Mesendoderm (in vitro differentiated cells): Measurements from ENCODE around the gene NAA80.
A peak's percentile ranks its signal among the peaks of the same experiment; 100 is the strongest.

Source experiments
- DNase-seq: peaks from one replicate; pipeline ENCODE4 v3.0.0; 2013
- H2AK5ac ChIP-seq: 2 replicates; pipeline ENCODE4 v1.6.1; 2013; ENCODE audit warnings: low read length, inconsistent platforms
- H2BK120ac ChIP-seq: 2 replicates; pipeline ENCODE4 v1.6.1; 2013; ENCODE audit warnings: low read depth, mild to moderate bottlenecking, low read length, moderate library complexity, mixed read lengths
- H2BK15ac ChIP-seq: replicated peaks from 2 replicates; pipeline ENCODE4 v1.6.1; 2013; ENCODE audit warnings: low read depth, mild to moderate bottlenecking, moderate library complexity
- H2BK5ac ChIP-seq: 2 replicates; pipeline ENCODE4 v1.6.1; 2013; ENCODE audit warnings: low read length, inconsistent platforms
- H3K18ac ChIP-seq: 2 replicates; pipeline ENCODE4 v1.6.1; 2013; ENCODE audit warnings: mild to moderate bottlenecking, low read length, mixed read lengths
- H3K23ac ChIP-seq: one replicate; pipeline ENCODE4 v1.6.1; 2013; ENCODE audit warnings: low read length
- H3K27ac ChIP-seq: 2 replicates; pipeline ENCODE4 v1.5.1; 2013; ENCODE audit warnings: low read depth, mild to moderate bottlenecking, inconsistent platforms, low read length, moderate library complexity
- H3K27me3 ChIP-seq: 2 replicates; pipeline ENCODE4 v1.6.1; 2013; ENCODE audit warnings: low read length, control low read depth, mild to moderate bottlenecking, inconsistent platforms; ENCODE audit not compliant: insufficient read depth, poor library complexity
- H3K36me3 ChIP-seq: 2 replicates; pipeline ENCODE4 v1.6.1; 2013; ENCODE audit warnings: low read length, inconsistent platforms; ENCODE audit not compliant: control insufficient read depth, insufficient read depth
- H3K4ac ChIP-seq: one replicate; pipeline ENCODE4 v1.6.1; 2013; ENCODE audit warnings: low read depth, mild to moderate bottlenecking, low read length, moderate library complexity
- H3K4me1 ChIP-seq: 2 replicates; pipeline ENCODE4 v1.6.1; 2013; ENCODE audit warnings: low read depth, low read length, inconsistent platforms; ENCODE audit not compliant: control insufficient read depth
- H3K4me2 ChIP-seq: 2 replicates; pipeline ENCODE4 v1.6.1; 2013; ENCODE audit warnings: low read length
- H3K4me3 ChIP-seq: 2 replicates; pipeline ENCODE4 v1.5.1; 2013; ENCODE audit warnings: mild to moderate bottlenecking, low read length
- H3K56ac ChIP-seq: one replicate; pipeline ENCODE4 v1.6.1; 2013; ENCODE audit warnings: low read length
- H3K79me1 ChIP-seq: 2 replicates; pipeline ENCODE4 v1.6.1; 2013; ENCODE audit warnings: low read length, inconsistent platforms
- H3K79me2 ChIP-seq: 2 replicates; pipeline ENCODE4 v1.6.1; 2013; ENCODE audit warnings: mild to moderate bottlenecking, low read length; ENCODE audit not compliant: control insufficient read depth, insufficient read depth
- H3K9ac ChIP-seq: 2 replicates; pipeline ENCODE4 v1.6.1; 2013; ENCODE audit warnings: low read length, inconsistent platforms
- H4K5ac ChIP-seq: one replicate; pipeline ENCODE4 v1.6.1; 2013; ENCODE audit warnings: low read length
- H4K8ac ChIP-seq: one replicate; pipeline ENCODE4 v1.6.1; 2013; ENCODE audit warnings: low read depth, mild to moderate bottlenecking, control low read depth, low read length, moderate library complexity
- WGBS: extraction: QIAGEN DNeasy Blood & Tissue Kit; methylation state at CpG from one replicate; pipeline ENCODE4 v1.1.7; 2013; ENCODE audit warnings: low lambda C conversion rate, missing lambda C conversion rate; ENCODE audit not compliant: insufficient coverage; ENCODE audit errors: extremely low coverage; 5-methylcytosine and 5-hydroxymethylcytosine counted together

The NAA80 gene

DNA sequence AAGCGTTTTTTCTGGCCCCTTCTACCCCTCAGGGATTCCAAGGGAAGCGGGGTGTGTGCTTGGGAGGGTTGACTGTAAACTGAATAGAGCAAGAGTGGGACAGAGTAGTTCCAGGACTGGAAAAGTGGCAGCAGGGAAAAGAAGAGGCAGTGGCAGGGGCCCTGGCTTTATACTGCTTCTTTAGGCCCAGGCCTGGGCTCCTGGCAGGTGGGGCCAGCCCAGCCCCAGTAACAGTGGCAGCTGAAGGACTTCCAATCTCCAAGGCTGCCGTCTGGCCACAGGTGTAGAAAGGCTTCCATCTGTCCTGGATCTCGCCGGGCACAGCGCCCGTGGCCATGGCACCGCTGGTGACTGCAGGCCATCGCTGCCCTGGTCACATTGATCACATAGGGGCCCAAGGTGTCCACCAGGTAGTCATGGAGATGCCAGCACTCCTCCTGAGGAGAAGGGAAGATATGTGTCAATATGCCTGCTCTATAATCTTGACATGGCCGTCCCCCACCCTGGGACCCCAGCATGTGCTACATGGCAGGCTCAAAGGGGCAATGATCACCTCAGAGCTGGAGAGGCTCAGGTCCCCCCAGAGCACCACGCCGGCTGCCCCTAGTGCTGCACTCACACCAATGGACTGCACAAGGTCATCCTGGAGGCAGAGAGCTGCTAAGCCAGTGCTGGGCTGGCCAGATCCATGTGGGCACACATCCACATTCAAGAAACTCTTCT lies 6.0 kb downstream of the NAA80 start:
- Histone ChIP-seq H4K5ac (no peak overlapping the region), H4K8ac (no peak overlapping the region), H3K23ac (no peak overlapping the region), H3K4me3 (no peak overlapping the region), H2AK5ac (no peak overlapping the region), H3K79me2 (peaks cover 14% of the 10 kb centered on the region), H3K27me3 (no peaks in the 10 kb centered on the region), H2BK120ac (no peak overlapping the region), H3K4ac (no peak overlapping the region), H2BK5ac (no peak overlapping the region), H3K56ac (peak overlapping the region; percentile 90), H3K4me1 (peaks cover 3% of the 10 kb centered on the region), H3K18ac (no peak overlapping the region), H3K27ac (no peak overlapping the region), H3K4me2 (no peak overlapping the region), H3K36me3 (peaks cover 15% of the 10 kb centered on the region), H2BK15ac (no peak overlapping the region), H3K9ac (peak overlapping the region; percentile 68), H3K79me1 (peaks cover 15% of the 10 kb centered on the region)
- DNase-seq: no peak
- no CpG with 5 or more reads among the region's 12 CpGs for WGBS

- Histone ChIP-seq H3K18ac (peak within 1 kb of the TSS; percentile 7), H3K79me2 (peaks cover 14% of the 10 kb centered on the region), H4K8ac (no peak within 1 kb of the TSS), H2BK15ac (no peak within 1 kb of the TSS), H3K4me3 (peak within 1 kb of the TSS; percentile 96), H3K4me2 (peak within 1 kb of the TSS; percentile 79), H3K23ac (no peak within 1 kb of the TSS), H3K4ac (peak within 1 kb of the TSS; percentile 77), H4K5ac (peak within 1 kb of the TSS; percentile 95), H2BK5ac (peak within 1 kb of the TSS; percentile 35), H3K27ac (no peak within 1 kb of the TSS), H3K9ac (peak within 1 kb of the TSS; percentile 98), H3K4me1 (peaks cover 3% of the 10 kb centered on the region), H3K36me3 (peaks cover 15% of the 10 kb centered on the region), H3K79me1 (peaks cover 15% of the 10 kb centered on the region), H2BK120ac (no peak within 1 kb of the TSS), H2AK5ac (peak within 1 kb of the TSS; percentile 27), H3K56ac (peak within 1 kb of the TSS; percentile 95), H3K27me3 (no peaks in the 10 kb centered on the region)
- no CpG with 5 or more reads among the region's 67 CpGs for WGBS
- DNase-seq: peak; percentile 99
These were observed 6.8 kb downstream of the NAA80 start, which contains the start of gene IFRD2 for GRCh38 chr3:50292159-50293078. Gene IFRD2 (minus strand): TSS chr3:50292429. CDS start chr3:50292274, 155 bp downstream.

DNA sequence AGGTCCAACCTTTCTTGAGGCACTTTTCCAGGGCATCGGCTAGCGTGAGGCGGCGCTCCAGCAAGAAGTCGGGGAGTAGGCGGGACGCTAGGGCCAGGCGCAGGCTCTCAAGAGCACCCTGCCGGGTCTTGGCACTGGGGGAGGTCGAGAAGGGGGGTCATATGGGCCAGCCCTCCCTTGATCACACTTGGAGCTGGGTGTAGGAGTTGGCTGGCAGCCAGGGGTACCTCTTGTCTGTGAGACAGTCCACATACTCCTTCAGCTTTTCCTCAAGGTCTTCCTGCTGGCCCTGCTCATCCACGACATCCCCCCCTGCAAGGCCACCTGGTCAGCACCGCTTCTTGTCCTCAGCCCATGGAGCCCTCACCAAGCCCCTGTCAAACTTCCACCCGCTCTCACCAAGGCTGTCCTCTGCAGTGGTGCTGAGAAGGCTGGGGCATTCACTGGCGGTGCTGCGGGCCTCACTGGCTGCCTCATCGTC lies 9.0 kb downstream of the NAA80 start:
- H3K27me3 ChIP-seq: no peaks in the 10 kb centered on the region
- H3K18ac ChIP-seq: no peak overlapping the region
- no CpG with 5 or more reads among the region's 16 CpGs for WGBS
- no peak overlapping the region for H3K23ac ChIP-seq
- H3K4me2 ChIP-seq: no peak overlapping the region
- no peak overlapping the region for H2BK120ac ChIP-seq
- H3K4ac ChIP-seq: no peak overlapping the region
- peaks cover 15% of the 10 kb centered on the region for H3K36me3 ChIP-seq
- no peak overlapping the region for H2BK15ac ChIP-seq
- peaks cover 14% of the 10 kb centered on the region for H3K79me2 ChIP-seq
- H3K4me1 ChIP-seq: peaks cover 3% of the 10 kb centered on the region
- H3K79me1 ChIP-seq: peaks cover 15% of the 10 kb centered on the region
- DNase-seq: no peak
- no peak overlapping the region for H4K8ac ChIP-seq
- H2BK5ac ChIP-seq: no peak overlapping the region
- no peak overlapping the region for H4K5ac ChIP-seq
- no peak overlapping the region for H3K27ac ChIP-seq
- H3K9ac ChIP-seq: no peak overlapping the region
- no peak overlapping the region for H3K4me3 ChIP-seq
- H3K56ac ChIP-seq: no peak overlapping the region
- H2AK5ac ChIP-seq: no peak overlapping the region

GRCh38 chr3:50289130-50289529 lies 10.1 kb downstream of the NAA80 start:
- DNase-seq: no peak
- Histone ChIP-seq H3K4me1 (peaks cover 3% of the 10 kb centered on the region), H3K36me3 (peaks cover 15% of the 10 kb centered on the region), H2AK5ac (no peak overlapping the region), H3K79me1 (peaks cover 15% of the 10 kb centered on the region), H4K5ac (no peak overlapping the region), H3K4me3 (no peak overlapping the region), H3K27me3 (no peaks in the 10 kb centered on the region), H2BK15ac (no peak overlapping the region), H4K8ac (no peak overlapping the region), H3K4ac (no peak overlapping the region), H3K4me2 (no peak overlapping the region), H3K23ac (no peak overlapping the region), H2BK120ac (no peak overlapping the region), H3K56ac (no peak overlapping the region), H2BK5ac (no peak overlapping the region), H3K79me2 (peaks cover 14% of the 10 kb centered on the region), H3K27ac (no peak overlapping the region), H3K9ac (no peak overlapping the region), H3K18ac (no peak overlapping the region)
- WGBS: no CpG with 5 or more reads among the region's 6 CpGs

- Histone ChIP-seq H3K18ac (no peak overlapping the region), H3K79me1 (peaks cover 15% of the 10 kb centered on the region), H3K79me2 (peaks cover 14% of the 10 kb centered on the region), H4K8ac (no peak overlapping the region), H2BK5ac (no peak overlapping the region), H3K36me3 (peaks cover 15% of the 10 kb centered on the region), H3K27ac (no peak overlapping the region), H3K23ac (no peak overlapping the region), H3K9ac (no peak overlapping the region), H3K4me2 (no peak overlapping the region), H4K5ac (no peak overlapping the region), H3K4me1 (peaks cover 3% of the 10 kb centered on the region), H3K56ac (no peak overlapping the region), H3K4ac (no peak overlapping the region), H2AK5ac (no peak overlapping the region), H2BK120ac (no peak overlapping the region), H3K4me3 (no peak overlapping the region), H2BK15ac (no peak overlapping the region), H3K27me3 (no peaks in the 10 kb centered on the region)
- no CpG with 5 or more reads among the region's 23 CpGs for WGBS
- DNase-seq: no peak
These were observed 10.7 kb downstream of the NAA80 start for GRCh38 chr3:50288387-50289007.
